Measurements from ENCODE around the gene AGBL1.

Gene AGBL1

GRCh38 chr15:86912661-86913060 lies 833.0 kb downstream of the AGBL1 start:
- FAIRE-seq (no peak), DNase-seq (ENCODE audit: insufficient read length, low spot score) (no peak)
- TF ChIP-seq CTCF (IDR thresholded peaks at IDR 0.05; ENCODE audit: insufficient read depth, missing control alignments), result no peak

GRCh38 chr15:86915811-86916331 lies 836.2 kb downstream of the AGBL1 start:
- FAIRE-seq (no peak), DNase-seq (ENCODE audit: insufficient read length, low spot score) (peak; percentile 32)
- TF ChIP-seq CTCF (IDR thresholded peaks at IDR 0.05; ENCODE audit: insufficient read depth, missing control alignments), result peak; percentile 39

GRCh38 chr15:86916671-86917360 lies 837.1 kb downstream of the AGBL1 start:
- DNase-seq (ENCODE audit: insufficient read length, low spot score), result no peak
- TF ChIP-seq CTCF (IDR thresholded peaks at IDR 0.05; ENCODE audit: insufficient read depth, missing control alignments), result no peak
- FAIRE-seq, result no peak

GRCh38 chr15:86917361-86917671 lies 837.6 kb downstream of the AGBL1 start:
- FAIRE-seq, result no peak
- no peak for DNase-seq (ENCODE audit: insufficient read length, low spot score)
- no peak for TF ChIP-seq CTCF (IDR thresholded peaks at IDR 0.05; ENCODE audit: insufficient read depth, missing control alignments)

GRCh38 chr15:86919581-86919980 lies 839.9 kb downstream of the AGBL1 start:
- DNase-seq (ENCODE audit: insufficient read length, low spot score), result no peak
- no peak for FAIRE-seq
- TF ChIP-seq CTCF (IDR thresholded peaks at IDR 0.05; ENCODE audit: insufficient read depth, missing control alignments), result no peak

- no peak for DNase-seq (ENCODE audit: insufficient read length, low spot score)
- TF ChIP-seq CTCF (IDR thresholded peaks at IDR 0.05; ENCODE audit: insufficient read depth, missing control alignments), result no peak
- FAIRE-seq, result no peak
These were observed 849.8 kb downstream of the AGBL1 start for GRCh38 chr15:86929461-86929860.

GRCh38 chr15:86932456-86932855 lies 852.8 kb downstream of the AGBL1 start:
- DNase-seq (ENCODE audit: insufficient read length, low spot score) (no peak), FAIRE-seq (no peak)
- no peak for TF ChIP-seq CTCF (IDR thresholded peaks at IDR 0.05; ENCODE audit: insufficient read depth, missing control alignments)
